HCT116 (cell line): ENCODE measurements around the gene ACACB. TPM values are rescaled to one million over a fixed set of nuclear protein-coding genes. Genes with fewer than 3 reads are reported as not detected.

Experiments used
- ATAC-seq: fragments of 200-7000 bp; cut with Tn5 transposase; 2 replicates; pipeline ENCODE4 v1.9.1; 2020; ENCODE audit warnings: mild to moderate bottlenecking, moderate library complexity
- BruUV-seq: library from RNA; stranded (reverse); fragments of 400-500 nt; replicated peaks from 2 replicates; lab custom pipeline; 2021; lab: Mats Ljungman, UMichigan
- CTCF ChIA-PET: fragments of 300-600 bp; sonication (Branson Sonifier 250); formaldehyde crosslinking; loops from one replicate; lab custom pipeline; 2021; ENCODE audit warnings: antibody characterized with exemption; lab: Charles Lee
- POLR2A ChIA-PET: fragments of 300-600, 350-600 bp; sonication (Branson Sonifier 250); formaldehyde crosslinking; loops from one replicate; lab custom pipeline; 2021; ENCODE audit warnings: antibody characterized with exemption; lab: Charles Lee
- RAD21 ChIA-PET, 2 experiments: fragments of 300-600 bp; sonication (Branson Sonifier 250); formaldehyde crosslinking; loops; one replicate each; lab custom pipeline; 2023; ENCODE audit warnings: low total read pairs in 2 of 2; ENCODE audit not compliant: uncharacterized antibody in 2 of 2, unreplicated experiment in 2 of 2, low non-redundant PET in 1 of 2; lab: Charles Lee
- DNase-seq: peaks from one replicate; pipeline ENCODE4 v3.0.0-alpha.2; 2010; ENCODE audit warnings: low read depth, low spot score
- H2AFZ ChIP-seq: fragments of 200-600 bp; shearing (Covaris generic), sonication (generic); 2 replicates; pipeline ENCODE4 v1.6.1; 2017; ENCODE audit warnings: low read depth, mixed run types, mixed read lengths, antibody characterized with exemption, low read length; ENCODE audit not compliant: poor library complexity, severe bottlenecking
- H3K27ac ChIP-seq: 2 replicates; pipeline ENCODE4 v1.5.1; 2012; ENCODE audit warnings: low read depth, low read length
- H3K27me3 ChIP-seq: fragments of 200-600 bp; sonication (generic); 2 replicates; pipeline ENCODE4 v1.6.1; 2016; ENCODE audit warnings: mixed run types, low read length, mixed read lengths; ENCODE audit not compliant: insufficient read depth
- H3K36me3 ChIP-seq, 2 experiments: fragments of 200-500 bp in 1 of 2; fragments of 200-600 bp in 1 of 2; sonication (Bioruptor generic) in 1 of 2; sonication (generic) in 1 of 2; 2 replicates each; pipeline versions ENCODE4 v1.5.1 to v1.6.1; 2014 to 2016; ENCODE audit warnings: low read length in 2 of 2, inconsistent platforms in 1 of 2, mixed read lengths in 1 of 2, mixed run types in 1 of 2; ENCODE audit not compliant: insufficient read depth in 2 of 2, control insufficient read depth in 1 of 2
- H3K4me1 ChIP-seq, 2 experiments: fragments of 200-600 bp in 1 of 2; sonication (generic) in 1 of 2; 2 replicates each; pipeline versions ENCODE4 v1.5.1 to v1.6.1; 2012 to 2017; ENCODE audit warnings: low read length in 2 of 2, inconsistent platforms in 1 of 2, mild to moderate bottlenecking in 1 of 2, mixed read lengths in 1 of 2, mixed run types in 1 of 2, moderate library complexity in 1 of 2; ENCODE audit not compliant: insufficient read depth in 2 of 2, control insufficient read depth in 1 of 2
- H3K4me2 ChIP-seq: fragments of 200-600 bp; sonication (generic); 2 replicates; pipeline ENCODE4 v1.6.1; 2017; ENCODE audit warnings: mixed run types, low read length, mixed read lengths
- H3K4me3 ChIP-seq, 2 experiments: fragments of 200-600 bp in 1 of 2; sonication (generic) in 1 of 2; replicated peaks in 1 of 2; 2 replicates each; pipeline ENCODE4 v1.5.1; 2011 to 2016; ENCODE audit warnings: low read length in 2 of 2, control low read depth in 1 of 2, low read depth in 1 of 2, mild to moderate bottlenecking in 1 of 2, mixed read lengths in 1 of 2, mixed run types in 1 of 2
- H3K79me2 ChIP-seq: fragments of 200-600 bp; sonication (generic); 2 replicates; pipeline ENCODE4 v1.6.1; 2017; ENCODE audit warnings: mild to moderate bottlenecking, mixed run types, low read length, moderate library complexity, mixed read lengths; ENCODE audit not compliant: insufficient read depth
- H3K9ac ChIP-seq: fragments of 200-600 bp; sonication (generic); 2 replicates; pipeline ENCODE4 v1.6.1; 2016; ENCODE audit warnings: low read length, mixed read lengths
- H3K9me2 ChIP-seq: fragments of 200-600 bp; sonication (generic), shearing (Covaris generic); 2 replicates; pipeline ENCODE4 v1.6.1; 2017; ENCODE audit warnings: mixed run types, mild to moderate bottlenecking, moderate library complexity; ENCODE audit not compliant: insufficient read depth
- H3K9me3 ChIP-seq, 2 experiments: fragments of 200-500 bp in 1 of 2; fragments of 200-600 bp in 1 of 2; sonication (Bioruptor generic) in 1 of 2; sonication (generic) in 1 of 2; 2 replicates each; pipeline ENCODE4 v1.6.1; 2014 to 2017; ENCODE audit warnings: low read length in 2 of 2, mixed read lengths in 2 of 2, inconsistent platforms in 1 of 2, low read depth in 1 of 2, mild to moderate bottlenecking in 1 of 2, mixed run types in 1 of 2, moderate library complexity in 1 of 2; ENCODE audit not compliant: control insufficient read depth in 1 of 2, insufficient read depth in 1 of 2
- H4K20me1 ChIP-seq: fragments of 200-600 bp; sonication (generic), shearing (Covaris generic); 2 replicates; pipeline ENCODE4 v1.6.1; 2017; ENCODE audit warnings: mixed run types, mild to moderate bottlenecking, moderate library complexity; ENCODE audit not compliant: insufficient read depth
- CEBPB ChIP-seq: IDR thresholded peaks from 2 replicates; pipeline ENCODE4 v1.6.1; 2012; ENCODE audit warnings: low read depth
- EGR1 ChIP-seq: IDR thresholded peaks from 2 replicates; pipeline ENCODE4 v1.6.1; 2012; ENCODE audit warnings: low read depth
- ELF1 ChIP-seq: IDR thresholded peaks from 2 replicates; pipeline ENCODE4 v1.6.1; 2012; ENCODE audit warnings: low read depth, borderline replicate concordance
- EZH2 ChIP-seq: fragments of 200-600 bp; sonication (generic); IDR thresholded peaks from 2 replicates; pipeline ENCODE4 v1.6.1; 2017; ENCODE audit warnings: antibody characterized with exemption, mixed run types
- EZH2phosphoT487 ChIP-seq: fragments of 200-600 bp; IDR thresholded peaks from 2 replicates; pipeline ENCODE4 v1.6.1; 2018; ENCODE audit warnings: antibody characterized with exemption, borderline replicate concordance
- JUND ChIP-seq: IDR thresholded peaks from 2 replicates; pipeline ENCODE4 v1.6.1; 2012
- POLR2AphosphoS5 ChIP-seq: IDR thresholded peaks from 2 replicates; pipeline ENCODE4 v1.6.1; 2011; ENCODE audit warnings: mild to moderate bottlenecking, low read depth, low read length, moderate library complexity
- RAD21 ChIP-seq: IDR thresholded peaks from 2 replicates; pipeline ENCODE4 v1.6.1; 2012; ENCODE audit warnings: low read depth, mild to moderate bottlenecking
- REST ChIP-seq: IDR thresholded peaks from 2 replicates; pipeline ENCODE4 v1.6.1; 2012; ENCODE audit warnings: low read depth
- SP1 ChIP-seq: IDR thresholded peaks from 2 replicates; pipeline ENCODE4 v1.6.1; 2012; ENCODE audit warnings: low read depth
- SRF ChIP-seq: IDR thresholded peaks from 2 replicates; pipeline ENCODE4 v1.6.1; 2012; ENCODE audit warnings: low read depth
- YY1 ChIP-seq: IDR thresholded peaks from 2 replicates; pipeline ENCODE4 v1.6.1; 2011; ENCODE audit warnings: low read length, low read depth, moderate library complexity, mild to moderate bottlenecking; ENCODE audit not compliant: insufficient replicate concordance; ENCODE audit errors: extremely low read depth
- ZBTB33 ChIP-seq: IDR thresholded peaks from 2 replicates; pipeline ENCODE4 v1.6.1; 2011; ENCODE audit warnings: mild to moderate bottlenecking, low read length, moderate library complexity; ENCODE audit not compliant: insufficient replicate concordance; ENCODE audit errors: extremely low read depth
- ZNF274 ChIP-seq: fragments of 200-500 bp; sonication (Bioruptor generic); IDR thresholded peaks from 2 replicates; pipeline ENCODE4 v1.6.1; 2014; ENCODE audit warnings: mild to moderate bottlenecking, low read depth, low read length, inconsistent platforms
- intact Hi-C: fragments of 100-400 bp; cut with micrococcal nuclease; formaldehyde crosslinking; loops from 2 replicates; pipeline ENCODE4 v1.10.0; 2022
- total RNA-seq: library from RNA; stranded (reverse); gene quantifications from one replicate; pipeline ENCODE4 v1.2.1, GENCODE V29; 2021; ENCODE audit not compliant: unreplicated experiment

Gene ACACB
- total RNA-seq, 1 experiment from 2014 or later = 11.1 TPM

GRCh38 chr12:109278912-109279311 lies 162.5 kb downstream of the ACACB start:
- Histone ChIP-seq H3K79me2 (no peaks in the 10 kb centered on the region), H3K4me1 (no peaks in the 10 kb centered on the region), H3K9me3 (no peaks in the 10 kb centered on the region), H3K9ac (no peak overlapping the region), H3K9me2 (no peaks in the 10 kb centered on the region), H4K20me1 (no peaks in the 10 kb centered on the region), H3K27me3 (no peaks in the 10 kb centered on the region), H3K4me3 (no peak overlapping the region), H2AFZ (no peak overlapping the region), H3K27ac (no peak overlapping the region), H3K36me3 (no peaks in the 10 kb centered on the region), H3K4me2 (no peak overlapping the region)
- TF ChIP-seq YY1 (no peak), CEBPB (no peak), EZH2phosphoT487 (no peak), ZNF274 (no peak), ELF1 (no peak), REST (no peak), SRF (no peak), ZBTB33 (no peak), EZH2 (no peak), POLR2AphosphoS5 (no peak), EGR1 (no peak), JUND (no peak), SP1 (no peak), RAD21 (no peak)
- BruUV-seq = no TSS peak
- RAD21 ChIA-PET = no interaction called here
- CTCF ChIA-PET = interaction anchor here (1.0 to 1.2 kb wide), 2 partner anchors 10 to 149 kb away, joined by 3 to 4 read pairs; no protein-coding TSS in a partner anchor
- intact Hi-C loops = no loop called here
- ATAC-seq (no peak), DNase-seq (no peak)
- POLR2A ChIA-PET = no interaction called here
